Left lung (tissue), 10 donors: Measurements from ENCODE around the gene TNFRSF1A. TPM values are rescaled to one million over a fixed set of nuclear protein-coding genes. Genes with fewer than 3 reads are reported as not detected.

Source experiments
- ATAC-seq: fragments of 200-7000 bp; cut with Tn5 transposase; one replicate; pipeline ENCODE4 v1.9.1; 2020; ENCODE audit warnings: moderate library complexity
- DNase-seq, 4 donors: peaks; one replicate each; pipeline ENCODE4 v3.0.0-alpha.2; 2013 to 2020
- H3K27ac ChIP-seq, 2 donors: fragments of 200-600 bp; sonication (generic) in 1 of 2; one replicate each; pipeline versions ENCODE4 v1.5.0 to v1.8.0; 2020 to 2021
- H3K27me3 ChIP-seq, 2 donors: fragments of 200-600 bp; sonication (generic) in 1 of 2; one replicate each; pipeline versions ENCODE4 v1.5.0 to v1.8.0; 2020 to 2021
- H3K36me3 ChIP-seq, 2 donors: fragments of 200-600 bp; sonication (generic) in 1 of 2; one replicate each; pipeline versions ENCODE4 v1.5.0 to v1.8.0; 2020 to 2021
- H3K4me1 ChIP-seq, 2 donors: fragments of 200-600 bp; one replicate each; pipeline ENCODE4 v1.8.0; 2021
- H3K4me3 ChIP-seq, 2 donors: fragments of 200-600 bp; sonication (generic) in 1 of 2; one replicate each; pipeline versions ENCODE4 v1.5.0 to v1.8.0; 2020 to 2021; ENCODE audit warnings: mild to moderate bottlenecking in 1 of 2
- H3K9me3 ChIP-seq, 2 donors: fragments of 200-600 bp; sonication (generic) in 1 of 2; one replicate each; pipeline versions ENCODE4 v1.5.0 to v1.8.0; 2020 to 2021
- CTCF ChIP-seq, 2 donors: fragments of 200-600 bp; sonication (generic) in 1 of 2; IDR thresholded peaks; one replicate each; pipeline versions ENCODE4 v1.5.0 to v1.8.0; 2021; ENCODE audit warnings: antibody characterized with exemption in 2 of 2
- intact Hi-C, 2 donors: fragments of 100-400 bp; cut with DNase I; formaldehyde crosslinking; loops; one replicate each; pipeline versions ENCODE4 v1.11.2 to v1.14.2; 2022
- polyA plus RNA-seq, 6 donors: library from polyadenylated mRNA; unstranded; fragments of 120-200 nt; gene quantifications; one replicate each; pipeline ENCODE4 v1.2.1, GENCODE V29; 2013; ENCODE audit not compliant: insufficient read length in 6 of 6
- total RNA-seq, 2 donors: library from RNA; stranded (reverse); fragmentation: NEBNext Ultra II Directional; extraction: Animal tissue kit (Norgen Biotek cat#: 25700); gene quantifications; one replicate each; pipeline ENCODE4 v1.2.1, GENCODE V29; 2021
- donor health status: DM: no; HTN: yes; CAD: no.
- donor health status: DM: no; HTN: no; CAD: no.

The TNFRSF1A gene
- total and polyA plus RNA-seq, 8 donors = 110 to 211 (median 128) TPM

- DNase-seq (no peak), ATAC-seq (no peak)
- Histone ChIP-seq H3K36me3 (peaks cover 9 to 66% of the 10 kb centered on the region in 2 donors), H3K27ac (peak overlapping the region; percentile 97 to 99), H3K4me1 (peaks cover 53 to 95% of the 10 kb centered on the region in 2 donors), H3K9me3 (no peaks in the 10 kb centered on the region), H3K4me3 (peak overlapping the region in 1 of 2 donors; percentile 100), H3K27me3 (no peaks in the 10 kb centered on the region)
- no peak for TF ChIP-seq CTCF (IDR thresholded peaks at IDR 0.05)
- intact Hi-C loops = no loop called here
Observed at GRCh38 chr12:6334359-6334758, 7.5 kb downstream of the TNFRSF1A start.

- DNase-seq (no peak), ATAC-seq (no peak)
- Histone ChIP-seq H3K9me3 (no peaks in the 10 kb centered on the region), H3K27me3 (no peaks in the 10 kb centered on the region), H3K27ac (peak overlapping the region in 1 of 2 donors; percentile 97), H3K4me3 (peak overlapping the region in 1 of 2 donors; percentile 9), H3K36me3 (peaks cover 9 to 68% of the 10 kb centered on the region in 2 donors), H3K4me1 (peaks cover 45 to 95% of the 10 kb centered on the region in 2 donors)
- intact Hi-C loops = no loop called here
- TF ChIP-seq CTCF (IDR thresholded peaks at IDR 0.05) = no peak
Observed at GRCh38 chr12:6333566-6333965, 8.3 kb downstream of the TNFRSF1A start.

GRCh38 chr12:6333029-6333428 lies 8.8 kb downstream of the TNFRSF1A start:
- Histone ChIP-seq H3K27ac (peak overlapping the region in 1 of 2 donors; percentile 97), H3K4me1 (peaks cover 41 to 95% of the 10 kb centered on the region in 2 donors), H3K9me3 (no peaks in the 10 kb centered on the region), H3K4me3 (peak overlapping the region in 1 of 2 donors; percentile 9), H3K36me3 (peaks cover 9 to 71% of the 10 kb centered on the region in 2 donors), H3K27me3 (no peaks in the 10 kb centered on the region)
- ATAC-seq (no peak), DNase-seq (peak in 1 of 4 donors; percentile 86)
- intact Hi-C loops = no loop called here
- TF ChIP-seq CTCF (IDR thresholded peaks at IDR 0.05) = no peak

GRCh38 chr12:6332459-6332858 lies 9.4 kb downstream of the TNFRSF1A start:
- DNase-seq (no peak), ATAC-seq (no peak)
- H3K27ac ChIP-seq = peak overlapping the region in 1 of 2 donors; percentile 97
- peaks cover 9 to 77% of the 10 kb centered on the region in 2 donors for H3K36me3 ChIP-seq
- peaks cover 35 to 95% of the 10 kb centered on the region in 2 donors for H3K4me1 ChIP-seq
- TF ChIP-seq CTCF (IDR thresholded peaks at IDR 0.05) = no peak
- intact Hi-C loops = no loop called here
- H3K4me3 ChIP-seq = no peak overlapping the region
- H3K9me3 ChIP-seq = no peaks in the 10 kb centered on the region
- no peaks in the 10 kb centered on the region for H3K27me3 ChIP-seq

GRCh38 chr12:6330999-6331714 lies 10.7 kb downstream of the TNFRSF1A start:
- Histone ChIP-seq H3K27ac (peak overlapping the region; percentile 9 to 97), H3K36me3 (peaks cover 9 to 90% of the 10 kb centered on the region in 2 donors), H3K4me3 (no peak overlapping the region), H3K27me3 (no peaks in the 10 kb centered on the region), H3K9me3 (no peaks in the 10 kb centered on the region), H3K4me1 (peaks cover 33 to 98% of the 10 kb centered on the region in 2 donors)
- DNase-seq (no peak), ATAC-seq (no peak)
- no peak for TF ChIP-seq CTCF (IDR thresholded peaks at IDR 0.05)
- intact Hi-C loops = no loop called here
